ENCODE results near the gene GRIK4.
"Not testable (repeated sequence)": the region's sequence is repeated elsewhere in the genome, so short reads cannot be mapped to it uniquely, and the experiment has no call there.

Gene GRIK4

DNA sequence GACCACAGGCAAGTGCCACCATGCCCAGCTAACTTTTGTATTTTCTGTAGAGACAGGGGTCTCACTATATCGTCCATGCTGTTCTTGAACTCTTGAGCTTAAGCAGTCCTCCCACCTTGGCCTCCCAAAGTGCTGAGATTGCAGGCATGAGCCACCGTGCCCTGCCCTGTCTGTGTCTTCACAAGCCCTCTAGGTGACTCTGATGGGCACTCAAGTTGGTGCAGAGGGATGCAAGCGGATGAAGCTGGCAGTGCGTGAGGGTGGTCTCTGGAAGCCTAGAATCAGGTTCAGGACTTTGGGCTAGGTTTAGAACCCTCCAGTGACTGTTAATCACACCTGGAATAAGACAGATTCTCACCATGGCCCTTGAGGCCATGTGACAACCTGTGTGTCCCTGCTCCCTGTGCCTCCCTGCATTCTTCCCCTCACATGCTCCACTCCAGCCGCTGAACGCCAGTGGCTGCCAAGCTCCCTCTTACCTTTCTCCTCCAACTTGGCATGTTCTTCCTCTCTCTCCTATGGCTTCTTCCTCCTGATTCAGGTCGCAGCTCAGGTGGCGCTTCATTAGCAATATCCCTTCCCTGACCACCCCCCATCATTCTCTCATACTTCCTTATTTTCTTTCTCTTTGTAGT lies 270.1 kb downstream of the GRIK4 start:
- DNase-seq (ENCODE audit: low read depth), result no peak

DNA sequence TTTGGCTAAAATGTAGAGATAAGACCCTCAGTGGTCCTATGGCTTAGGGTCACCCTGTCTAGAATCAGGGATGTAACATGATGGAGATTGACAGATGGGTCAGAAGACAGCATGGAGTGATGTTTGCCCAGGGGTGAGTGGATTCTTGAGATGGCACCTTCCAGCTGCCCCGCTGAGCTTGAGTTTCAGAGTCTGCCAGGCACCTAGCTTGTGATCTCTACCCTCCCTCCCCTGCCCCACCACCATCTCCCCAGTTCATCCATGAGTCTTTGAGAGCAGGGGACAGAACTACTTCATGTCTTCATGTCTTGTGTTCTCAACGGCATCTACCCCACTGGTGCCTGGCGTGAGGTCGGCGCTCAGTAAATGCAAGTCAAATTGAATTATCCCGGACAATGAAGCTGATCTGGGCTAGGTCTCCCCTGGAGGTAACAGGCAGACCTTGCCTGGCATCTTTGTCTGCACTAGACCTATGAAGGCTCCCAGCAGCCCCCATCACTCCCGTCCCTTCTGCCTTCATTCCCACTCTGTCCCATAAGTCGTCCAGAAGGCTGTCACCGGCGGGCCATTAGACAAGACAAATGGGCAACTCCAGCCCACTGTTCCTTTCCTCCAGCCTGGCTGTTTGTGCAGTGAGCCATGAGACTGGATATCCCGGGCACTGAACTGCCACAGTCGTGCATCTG lies 273.2 kb downstream of the GRIK4 start:
- no peak for DNase-seq (ENCODE audit: low read depth)

GRCh38 chr11:120785576-120785975 lies 274.0 kb downstream of the GRIK4 start:
- DNase-seq (ENCODE audit: low read depth), result no peak

DNA sequence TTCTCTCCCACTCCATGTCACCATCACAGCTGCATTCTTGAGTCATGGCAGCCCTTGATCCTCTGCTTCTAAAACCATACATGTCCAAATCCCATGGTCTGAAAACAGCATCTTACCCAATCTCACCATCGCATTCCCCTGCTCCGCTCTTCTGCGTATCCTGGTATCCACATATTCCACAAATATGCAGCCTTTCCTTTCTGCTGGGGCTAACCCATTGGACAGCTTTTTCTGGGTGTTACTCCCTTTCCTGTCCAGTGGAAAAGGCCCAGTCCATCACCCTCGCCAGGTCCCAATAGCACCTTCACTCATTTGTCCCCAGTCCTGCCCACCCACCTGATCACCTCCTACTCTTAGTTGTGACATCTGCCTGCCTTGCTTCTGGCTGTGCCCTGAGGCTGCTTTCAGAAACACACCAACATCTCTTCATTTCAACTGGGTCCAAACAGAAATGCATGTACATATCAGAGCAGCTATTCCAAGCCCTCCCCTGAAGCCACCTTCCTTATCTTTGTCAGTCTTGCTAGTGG lies 274.7 kb downstream of the GRIK4 start:
- no peak for DNase-seq (ENCODE audit: low read depth)

- DNase-seq (ENCODE audit: low read depth), result not testable (repeated sequence)
Measured at GRCh38 chr11:120787224-120787623, 275.7 kb downstream of the GRIK4 start.

DNA sequence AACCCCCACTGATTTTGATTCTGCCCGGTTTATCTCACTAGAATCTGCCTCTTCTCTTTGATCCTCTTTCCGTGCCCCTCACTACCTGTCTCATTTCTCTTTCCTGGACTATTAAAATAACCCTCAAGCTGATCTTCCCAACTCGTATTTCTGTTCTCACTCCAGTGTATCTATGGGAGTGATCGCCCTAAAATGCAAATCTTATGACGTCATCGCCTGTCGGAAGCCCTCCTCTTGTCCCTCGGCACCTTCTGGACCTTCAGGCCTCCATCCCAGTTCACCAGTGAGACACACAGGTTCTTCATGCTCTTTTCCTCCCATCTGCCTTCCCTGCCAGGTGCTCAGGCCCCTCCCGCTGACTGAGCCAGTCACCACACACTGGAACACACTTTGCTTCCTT lies 277.8 kb downstream of the GRIK4 start:
- no peak for DNase-seq (ENCODE audit: low read depth)

GRCh38 chr11:120792306-120792705 lies 280.8 kb downstream of the GRIK4 start:
- no peak for DNase-seq (ENCODE audit: low read depth)

- no peak for DNase-seq (ENCODE audit: low read depth)
Measured at GRCh38 chr11:120793150-120793549, 281.6 kb downstream of the GRIK4 start.

- no peak for DNase-seq (ENCODE audit: low read depth)
Measured at GRCh38 chr11:120793806-120794479, 282.4 kb downstream of the GRIK4 start.

- DNase-seq (ENCODE audit: low read depth), result no peak
Measured at GRCh38 chr11:120794748-120795147, 283.2 kb downstream of the GRIK4 start.

- DNase-seq (ENCODE audit: low read depth), result no peak
Measured at GRCh38 chr11:120795185-120795584, 283.6 kb downstream of the GRIK4 start.

DNA sequence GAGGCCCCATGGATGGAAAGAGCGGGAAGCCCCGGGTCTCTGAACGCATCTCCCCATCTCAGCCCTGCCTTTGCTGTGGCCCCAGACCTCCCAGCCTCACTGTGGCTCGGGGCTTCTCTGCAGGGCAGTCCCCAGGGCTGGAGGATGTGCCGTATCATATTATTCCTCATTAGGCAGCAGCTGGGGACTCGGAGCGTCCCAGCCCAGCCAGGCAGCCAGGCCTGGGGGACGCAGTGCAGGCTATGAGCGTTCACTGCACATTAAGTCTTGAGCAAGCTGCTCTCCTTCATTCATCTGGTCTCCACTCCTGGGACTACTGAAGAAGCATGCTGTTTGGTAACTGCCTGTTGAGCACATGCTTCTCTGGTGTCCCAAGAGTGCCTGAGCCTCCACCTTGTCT lies 285.6 kb downstream of the GRIK4 start:
- no peak for DNase-seq (ENCODE audit: low read depth)

DNA sequence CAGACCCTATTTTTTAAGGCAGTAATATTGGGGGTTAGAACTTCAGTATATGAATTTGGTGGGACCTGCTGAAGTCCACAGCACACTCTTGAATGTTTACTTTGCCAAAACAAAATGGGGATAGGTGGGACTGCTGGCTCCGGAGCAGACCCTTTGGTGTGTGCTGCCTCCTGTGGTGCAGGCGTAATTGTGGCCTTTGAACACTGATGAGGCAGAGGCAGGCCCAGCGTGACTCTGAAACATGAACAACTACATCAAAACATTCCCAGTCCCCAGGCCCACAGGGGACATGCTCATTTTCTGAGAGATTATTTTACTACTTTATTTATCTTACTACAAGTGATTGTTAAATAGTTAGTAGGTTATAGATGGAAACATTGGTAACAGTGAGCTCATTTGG lies 287.3 kb downstream of the GRIK4 start:
- DNase-seq (ENCODE audit: low read depth), result no peak

GRCh38 chr11:120800206-120800605 lies 288.7 kb downstream of the GRIK4 start:
- DNase-seq (ENCODE audit: low read depth), result no peak

DNA sequence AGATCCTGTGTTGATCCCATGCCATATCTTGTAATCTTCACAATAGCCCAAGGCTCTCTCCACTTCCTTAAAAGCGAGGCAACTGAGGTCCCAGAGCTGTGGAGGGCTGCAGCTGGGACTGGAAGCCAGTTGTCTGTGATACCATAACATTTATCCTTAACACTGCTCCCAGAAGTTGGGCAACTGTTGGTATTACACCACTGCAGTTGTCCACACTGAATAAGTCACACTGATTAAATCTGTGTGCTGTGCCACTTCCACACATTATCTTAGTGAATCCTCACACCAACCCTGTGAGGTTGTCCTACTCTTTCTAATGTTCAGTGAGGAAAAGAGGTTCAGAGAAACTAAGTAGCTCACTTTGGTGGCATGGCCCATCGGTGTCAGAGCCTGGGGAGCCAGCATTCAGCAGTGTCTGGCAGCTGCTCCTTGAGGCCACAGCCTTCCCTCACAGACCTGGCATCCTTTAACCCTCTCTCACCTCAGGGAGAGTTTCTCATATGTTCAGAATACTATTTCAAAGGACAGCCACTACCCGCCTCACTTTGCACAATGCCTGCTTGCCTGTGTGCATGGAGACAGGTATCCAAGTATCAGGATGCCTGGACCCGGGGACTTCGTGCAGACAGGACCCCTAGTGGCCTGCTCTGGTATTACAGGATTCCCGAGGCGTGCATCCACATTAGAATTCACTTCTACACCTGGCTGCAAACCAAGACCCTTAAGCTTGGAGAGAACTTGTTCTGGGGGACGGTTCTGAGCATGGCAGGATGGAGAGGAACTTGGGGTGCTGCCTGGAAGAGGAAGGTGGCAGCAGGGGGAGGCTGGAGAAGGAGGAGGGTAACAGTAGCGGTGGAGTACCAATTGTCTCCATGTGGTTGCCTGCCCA lies 290.5 kb downstream of the GRIK4 start:
- peak; percentile 48 for DNase-seq (ENCODE audit: low read depth)

- no peak for DNase-seq (ENCODE audit: low read depth)
Measured at GRCh38 chr11:120805960-120806555, 294.5 kb downstream of the GRIK4 start.

- DNase-seq (ENCODE audit: low read depth), result peak; percentile 83
Measured at GRCh38 chr11:120807414-120808150, 296.0 kb downstream of the GRIK4 start.

DNA sequence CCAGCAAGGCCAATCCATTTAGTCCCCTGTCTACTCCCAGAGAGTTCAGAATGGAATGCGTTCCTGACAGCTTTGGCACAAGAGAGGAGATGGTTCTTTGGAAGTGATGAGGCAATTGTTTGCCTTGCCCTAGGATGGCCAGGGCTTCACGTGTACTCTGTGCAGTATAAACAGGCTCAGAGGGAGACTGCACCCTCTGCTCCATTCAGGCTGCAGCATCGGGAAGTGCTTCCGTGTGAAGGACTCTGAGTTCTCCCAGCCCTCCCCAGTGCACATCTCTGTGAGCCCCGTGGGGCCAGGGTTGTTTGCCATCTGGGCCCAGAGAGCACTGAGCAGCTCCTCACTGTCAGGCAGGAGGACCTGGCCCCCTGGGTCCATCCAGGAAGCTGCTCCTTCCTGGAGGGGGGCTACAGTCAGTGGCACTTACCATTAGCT lies 297.1 kb downstream of the GRIK4 start:
- no peak for DNase-seq (ENCODE audit: low read depth)

DNA sequence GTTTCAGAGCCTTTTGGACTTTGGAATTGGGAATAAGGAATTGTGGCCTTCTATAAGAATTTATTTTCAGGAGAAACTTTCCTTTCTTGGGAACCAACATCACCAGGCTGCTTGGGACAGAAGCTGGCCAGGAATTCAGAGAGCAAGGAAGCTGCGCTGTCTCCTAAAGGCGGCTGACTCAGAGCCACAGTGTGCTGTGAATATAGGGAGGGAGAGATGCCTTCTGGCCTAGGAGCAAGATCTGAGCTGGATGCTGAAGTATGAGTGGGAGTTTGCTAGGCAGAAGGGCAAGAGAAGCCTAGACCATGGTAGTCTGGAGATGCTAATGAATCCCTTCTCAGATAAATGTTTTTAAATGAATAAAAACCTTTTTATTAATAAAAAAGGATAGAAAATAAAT lies 298.7 kb downstream of the GRIK4 start:
- DNase-seq (ENCODE audit: low read depth), result no peak

GRCh38 chr11:120811199-120811598 lies 299.7 kb downstream of the GRIK4 start:
- no peak for DNase-seq (ENCODE audit: low read depth)

DNA sequence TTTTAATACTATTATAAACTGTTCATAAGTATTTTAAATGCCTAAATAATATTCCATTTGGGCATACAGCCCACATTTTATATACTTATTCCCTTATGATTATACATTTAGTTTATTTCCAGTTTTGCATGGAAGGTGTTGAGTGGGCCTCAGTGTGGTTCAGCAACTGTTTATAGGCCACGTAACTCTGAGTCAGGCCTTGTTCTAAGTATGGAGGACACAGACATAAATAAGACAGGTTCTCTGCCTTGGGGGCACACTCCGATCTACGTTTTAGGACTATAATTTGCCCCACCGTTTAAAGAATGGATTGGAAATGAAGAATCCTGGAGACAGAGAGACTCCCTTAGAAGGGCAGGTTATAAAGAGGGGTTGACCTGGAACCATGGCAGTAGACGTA lies 300.2 kb downstream of the GRIK4 start:
- DNase-seq (ENCODE audit: low read depth), result no peak
